ENCODE measurements around the gene RTL10.

RTL10 gene

GRCh38 chr22:19815823-19816290 lies 38.8 kb downstream of the RTL10 start:
- TF ChIP-seq POLR2AphosphoS5 (IDR thresholded peaks at IDR 0.05; ENCODE audit: low read depth, low read length) = no peak

GRCh38 chr22:19815093-19815822 lies 39.4 kb downstream of the RTL10 start:
- TF ChIP-seq SIN3A (IDR thresholded peaks at IDR 0.05; ENCODE audit: borderline replicate concordance, insufficient read depth, low read length) = no peak
- TF ChIP-seq FOXP2 (optimal IDR thresholded peaks at IDR 0.05; ENCODE audit: borderline replicate concordance, extremely low read depth, extremely low read length, insufficient read depth) = no peak
- TF ChIP-seq REST (IDR thresholded peaks at IDR 0.05; ENCODE audit: insufficient read depth in 1 of 2, low read depth in 2 of 2, low read length in 2 of 2) = no peak
- no peak for TF ChIP-seq POLR2AphosphoS5 (IDR thresholded peaks at IDR 0.05; ENCODE audit: low read depth, low read length)
- TF ChIP-seq TAF1 (IDR thresholded peaks at IDR 0.05; ENCODE audit: borderline replicate concordance, insufficient read depth, low read length) = no peak

- TF ChIP-seq REST (IDR thresholded peaks at IDR 0.05; ENCODE audit: insufficient read depth in 1 of 2, low read depth in 2 of 2, low read length in 2 of 2) = no peak
- no peak for TF ChIP-seq FOXP2 (optimal IDR thresholded peaks at IDR 0.05; ENCODE audit: borderline replicate concordance, extremely low read depth, extremely low read length, insufficient read depth)
- TF ChIP-seq SIN3A (IDR thresholded peaks at IDR 0.05; ENCODE audit: borderline replicate concordance, insufficient read depth, low read length) = no peak
- no peak for TF ChIP-seq POLR2AphosphoS5 (IDR thresholded peaks at IDR 0.05; ENCODE audit: low read depth, low read length)
- TF ChIP-seq TAF1 (IDR thresholded peaks at IDR 0.05; ENCODE audit: borderline replicate concordance, insufficient read depth, low read length) = no peak
Measured at GRCh38 chr22:19814428-19814827, 40.2 kb downstream of the RTL10 start.

GRCh38 chr22:19812910-19813309 lies 41.8 kb downstream of the RTL10 start:
- TF ChIP-seq REST (IDR thresholded peaks at IDR 0.05; ENCODE audit: insufficient read depth in 1 of 2, low read depth in 2 of 2, low read length in 2 of 2) (no peak), TAF1 (IDR thresholded peaks at IDR 0.05; ENCODE audit: borderline replicate concordance, insufficient read depth, low read length) (no peak), POLR2AphosphoS5 (IDR thresholded peaks at IDR 0.05; ENCODE audit: low read depth, low read length) (no peak), SIN3A (IDR thresholded peaks at IDR 0.05; ENCODE audit: borderline replicate concordance, insufficient read depth, low read length) (no peak), FOXP2 (optimal IDR thresholded peaks at IDR 0.05; ENCODE audit: borderline replicate concordance, extremely low read depth, extremely low read length, insufficient read depth) (no peak)

GRCh38 chr22:19811811-19812771 lies 42.6 kb downstream of the RTL10 start:
- no peak for TF ChIP-seq SIN3A (IDR thresholded peaks at IDR 0.05; ENCODE audit: borderline replicate concordance, insufficient read depth, low read length)

GRCh38 chr22:19811211-19811621 lies 43.5 kb downstream of the RTL10 start:
- TF ChIP-seq TAF1 (IDR thresholded peaks at IDR 0.05; ENCODE audit: borderline replicate concordance, insufficient read depth, low read length) (no peak), SIN3A (IDR thresholded peaks at IDR 0.05; ENCODE audit: borderline replicate concordance, insufficient read depth, low read length) (no peak), REST (IDR thresholded peaks at IDR 0.05; ENCODE audit: insufficient read depth in 1 of 2, low read depth in 2 of 2, low read length in 2 of 2) (no peak), FOXP2 (optimal IDR thresholded peaks at IDR 0.05; ENCODE audit: borderline replicate concordance, extremely low read depth, extremely low read length, insufficient read depth) (no peak), POLR2AphosphoS5 (IDR thresholded peaks at IDR 0.05; ENCODE audit: low read depth, low read length) (no peak)
